GM21576 (cell line): ENCODE data around the gene TRAPPC6A.

Experiments
- ATAC-seq: cut with Tn5 transposase; IDR thresholded peaks from one replicate; pipeline ENCODE4 v1.9.1; 2021; ENCODE audit warnings: mild to moderate bottlenecking, moderate library complexity; ENCODE audit not compliant: unreplicated experiment

TRAPPC6A gene

GRCh38 chr19:45186509-45187334 lies 8.7 kb upstream of the TRAPPC6A start:
- ATAC-seq: no peak

GRCh38 chr19:45184115-45184514 lies 6.1 kb upstream of the TRAPPC6A start:
- no peak for ATAC-seq

- ATAC-seq: no peak
Observed at GRCh38 chr19:45182758-45183157, 4.7 kb upstream of the TRAPPC6A start.

- ATAC-seq: no peak
Observed at GRCh38 chr19:45180936-45181335, 2.9 kb upstream of the TRAPPC6A start.

- no peak for ATAC-seq
Observed at GRCh38 chr19:45179892-45180370, 1.9 kb upstream of the TRAPPC6A start.

- no peak for ATAC-seq
Observed at GRCh38 chr19:45179072-45179891, 1.2 kb upstream of the TRAPPC6A start.

- peak; percentile 74 for ATAC-seq
Observed at GRCh38 chr19:45178262-45179071, 430 bp upstream of the TRAPPC6A start, which contains the start of gene BLOC1S3. Gene BLOC1S3 (plus strand): TSS chr19:45178784. CDS start chr19:45179297, 513 bp downstream.

- no peak for ATAC-seq
Observed at GRCh38 chr19:45175515-45176345, 2.3 kb downstream of the TRAPPC6A start.

GRCh38 chr19:45173816-45174215 lies 4.2 kb downstream of the TRAPPC6A start:
- no peak for ATAC-seq

- no peak for ATAC-seq
Observed at GRCh38 chr19:45172611-45173208, 5.3 kb downstream of the TRAPPC6A start.

GRCh38 chr19:45172173-45172572 lies 5.9 kb downstream of the TRAPPC6A start:
- no peak for ATAC-seq

- no peak for ATAC-seq
Observed at GRCh38 chr19:45171211-45171623, 6.8 kb downstream of the TRAPPC6A start.

- ATAC-seq: no peak
Observed at GRCh38 chr19:45170146-45171106, 7.6 kb downstream of the TRAPPC6A start.

GRCh38 chr19:45169602-45170001 lies 8.4 kb downstream of the TRAPPC6A start:
- ATAC-seq: no peak

GRCh38 chr19:45168767-45169351 lies 9.2 kb downstream of the TRAPPC6A start:
- ATAC-seq: no peak

GRCh38 chr19:45166723-45167252 lies 11.2 kb downstream of the TRAPPC6A start:
- ATAC-seq: no peak

- peak; percentile 63 for ATAC-seq
Observed at GRCh38 chr19:45164577-45165335, 13.3 kb downstream of the TRAPPC6A start.
